WTC11 (cell line): ENCODE measurements around the gene BTN2A1. TPM values are rescaled to one million over a fixed set of nuclear protein-coding genes. Genes with fewer than 3 reads are reported as not detected.

Experiments
- ARID4B ChIP-seq: sonication (generic); formaldehyde crosslinking; IDR thresholded peaks from 2 replicates; pipeline ENCODE4 v1.8.0; 2023; ENCODE audit warnings: missing genetic modification reagents, mild to moderate bottlenecking, borderline replicate concordance
- CREB1 ChIP-seq: sonication (generic); formaldehyde crosslinking; IDR thresholded peaks from 2 replicates; pipeline ENCODE4 v1.8.0; 2023; ENCODE audit warnings: mild to moderate bottlenecking, missing genetic modification reagents
- ETV6 ChIP-seq: sonication (generic); formaldehyde crosslinking; IDR thresholded peaks from 2 replicates; pipeline ENCODE4 v1.8.1; 2022; ENCODE audit warnings: mild to moderate bottlenecking, missing genetic modification reagents
- IRF2 ChIP-seq: sonication (generic); formaldehyde crosslinking; IDR thresholded peaks from 2 replicates; pipeline ENCODE4 v1.8.0; 2022; ENCODE audit warnings: low read depth, missing genetic modification reagents, borderline replicate concordance
- JAZF1 ChIP-seq: fragments of 250-450 bp; sonication (Bioruptor Pico); IDR thresholded peaks from 2 replicates; pipeline ENCODE4 v1.9.0; 2021; ENCODE audit warnings: moderate library complexity, mild to moderate bottlenecking, inconsistent platforms
- KAT7 ChIP-seq: sonication (generic); formaldehyde crosslinking; IDR thresholded peaks from 2 replicates; pipeline ENCODE4 v1.8.1; 2023; ENCODE audit warnings: missing genetic modification reagents, mild to moderate bottlenecking, borderline replicate concordance
- NFE2L1 ChIP-seq: sonication (generic); formaldehyde crosslinking; IDR thresholded peaks from 2 replicates; pipeline ENCODE4 v1.8.1; 2023; ENCODE audit warnings: missing genetic modification reagents
- NFYB ChIP-seq: sonication (generic); formaldehyde crosslinking; conservative IDR thresholded peaks from 2 replicates; pipeline ENCODE4 v1.8.0; 2022; ENCODE audit warnings: low read depth, missing genetic modification reagents
- PRDM15 ChIP-seq: sonication (generic); formaldehyde crosslinking; IDR thresholded peaks from 2 replicates; pipeline ENCODE4 v1.8.0; 2022; ENCODE audit warnings: missing genetic modification reagents
- STAT6 ChIP-seq: sonication (generic); formaldehyde crosslinking; conservative IDR thresholded peaks from 2 replicates; pipeline ENCODE4 v1.8.1; 2023; ENCODE audit warnings: mild to moderate bottlenecking, low read depth, missing genetic modification reagents, moderate library complexity
- TCF7 ChIP-seq: sonication (generic); formaldehyde crosslinking; IDR thresholded peaks from 2 replicates; pipeline ENCODE4 v1.8.0; 2022; ENCODE audit warnings: mild to moderate bottlenecking, low read depth, missing genetic modification reagents, moderate library complexity
- ZBTB43 ChIP-seq: sonication (generic); formaldehyde crosslinking; IDR thresholded peaks from 2 replicates; pipeline ENCODE4 v1.8.1; 2023; ENCODE audit warnings: mild to moderate bottlenecking, missing genetic modification reagents
- ZNF121 ChIP-seq: sonication (generic); formaldehyde crosslinking; IDR thresholded peaks from 2 replicates; pipeline ENCODE4 v1.8.0; 2023; ENCODE audit warnings: missing genetic modification reagents
- ZNF219 ChIP-seq: sonication (generic); formaldehyde crosslinking; IDR thresholded peaks from 2 replicates; pipeline ENCODE4 v1.8.0; 2023; ENCODE audit warnings: missing genetic modification reagents, mild to moderate bottlenecking, borderline replicate concordance
- ZNF232 ChIP-seq: sonication (generic); formaldehyde crosslinking; IDR thresholded peaks from 2 replicates; pipeline ENCODE4 v1.8.0; 2022; ENCODE audit warnings: mild to moderate bottlenecking, missing genetic modification reagents
- ZNF281 ChIP-seq: sonication (generic); formaldehyde crosslinking; IDR thresholded peaks from 2 replicates; pipeline ENCODE4 v1.8.0; 2023; ENCODE audit warnings: mild to moderate bottlenecking, missing genetic modification reagents
- ZNF423 ChIP-seq: fragments of 250-450 bp; sonication (Bioruptor Pico); IDR thresholded peaks from 2 replicates; pipeline ENCODE4 v2.1.2; 2022; ENCODE audit warnings: mild to moderate bottlenecking, moderate library complexity
- ZNF425 ChIP-seq: fragments of 250-450 bp; sonication (Bioruptor Pico); conservative IDR thresholded peaks from 2 replicates; pipeline ENCODE4 v1.9.0; 2021; ENCODE audit warnings: mild to moderate bottlenecking
- ZSCAN18 ChIP-seq: fragments of 250-450 bp; sonication (Bioruptor Pico); IDR thresholded peaks from 2 replicates; pipeline ENCODE4 v2.1.2; 2022; ENCODE audit warnings: mild to moderate bottlenecking, moderate library complexity
- total RNA-seq: library from RNA; stranded (reverse); gene quantifications from 3 replicates; pipeline ENCODE4 v1.2.3, GENCODE V29; 2021

The BTN2A1 gene
- total RNA-seq, 1 experiment from 2014 or later, result 9.9 TPM

- TF ChIP-seq ZNF281 (CRISPR knock-in tag) (peak; percentile 67; the same call in 1 of the 2 replicates), ARID4B (CRISPR knock-in tag) (peak; percentile 88; the same call in 1 of the 2 replicates), JAZF1 (CRISPR knock-in tag) (no peak), IRF2 (CRISPR knock-in tag) (no peak), NFE2L1 (CRISPR knock-in tag) (peak; percentile 75; the same call in 1 of the 2 replicates), KAT7 (0 out of 2 replicates have a peak, but pooled peaks have one; percentile 83), ZNF219 (CRISPR knock-in tag) (peak; percentile 72; the same call in 1 of the 2 replicates), ETV6 (CRISPR knock-in tag) (peak; percentile 94), NFYB (peak; percentile 42), ZNF423 (CRISPR knock-in tag) (no peak), TCF7 (CRISPR knock-in tag) (0 out of 2 replicates have a peak, but pooled peaks have one; percentile 42), CREB1 (CRISPR knock-in tag) (0 out of 2 replicates have a peak, but pooled peaks have one; percentile 62), ZNF425 (CRISPR knock-in tag) (no peak), ZSCAN18 (CRISPR knock-in tag) (no peak), STAT6 (CRISPR knock-in tag) (no peak), PRDM15 (CRISPR knock-in tag) (no peak; the same call in 1 of the 2 replicates), ZNF232 (peak; percentile 75; the same call in 1 of the 2 replicates), ZBTB43 (CRISPR knock-in tag) (peak; percentile 95), ZNF121 (CRISPR knock-in tag) (no peak)
Measured at GRCh38 chr6:26501482-26501986, 43.8 kb downstream of the BTN2A1 start (continued).
